Neural cell (in vitro differentiated cells): ENCODE data around the gene EXOC3L2.

ENCODE experiments used
- CTCF ChIP-seq: fragments of 450-650 bp; IDR thresholded peaks from 2 replicates; pipeline ENCODE4 v1.5.1; 2014; ENCODE audit warnings: antibody characterized with exemption, mild to moderate bottlenecking, moderate library complexity; ENCODE audit not compliant: poor library complexity, severe bottlenecking
- EZH2 ChIP-seq: fragments of 200-600, 300-800 bp; shearing (Covaris generic), sonication (generic); IDR thresholded peaks from 2 replicates; pipeline ENCODE4 v1.6.1; 2014; ENCODE audit warnings: antibody characterized with exemption, low read length, borderline replicate concordance, mild to moderate bottlenecking; ENCODE audit not compliant: insufficient read depth, poor library complexity, severe bottlenecking
- MXI1 ChIP-seq: fragments of 450-650 bp; conservative IDR thresholded peaks from 2 replicates; pipeline ENCODE4 v1.6.1; 2014; ENCODE audit warnings: antibody characterized with exemption, mild to moderate bottlenecking; ENCODE audit not compliant: poor library complexity, severe bottlenecking
- RAD21 ChIP-seq: fragments of 450-650 bp; conservative IDR thresholded peaks from 2 replicates; pipeline ENCODE4 v1.6.1; 2014; ENCODE audit warnings: antibody characterized with exemption, mild to moderate bottlenecking, moderate library complexity
- REST ChIP-seq: IDR thresholded peaks from 2 replicates; pipeline ENCODE4 v1.6.1; 2012; ENCODE audit warnings: borderline replicate concordance
- SMC3 ChIP-seq: fragments of 450-650 bp; conservative IDR thresholded peaks from 2 replicates; pipeline ENCODE4 v1.6.1; 2014; ENCODE audit warnings: antibody characterized with exemption, mild to moderate bottlenecking, moderate library complexity; ENCODE audit not compliant: poor library complexity
- TAF1 ChIP-seq: IDR thresholded peaks from 2 replicates; pipeline ENCODE4 v1.6.1; 2012; ENCODE audit warnings: low read depth

GRCh38 chr19:45217193-45217956 is 27.8 kb downstream of the EXOC3L2 start:
- TF ChIP-seq MXI1 (no peak), RAD21 (no peak), CTCF (no peak), SMC3 (no peak), EZH2 (no peak), TAF1 (no peak), REST (no peak)
